ENCODE measurements around the gene RCCD1.

The RCCD1 gene

DNA sequence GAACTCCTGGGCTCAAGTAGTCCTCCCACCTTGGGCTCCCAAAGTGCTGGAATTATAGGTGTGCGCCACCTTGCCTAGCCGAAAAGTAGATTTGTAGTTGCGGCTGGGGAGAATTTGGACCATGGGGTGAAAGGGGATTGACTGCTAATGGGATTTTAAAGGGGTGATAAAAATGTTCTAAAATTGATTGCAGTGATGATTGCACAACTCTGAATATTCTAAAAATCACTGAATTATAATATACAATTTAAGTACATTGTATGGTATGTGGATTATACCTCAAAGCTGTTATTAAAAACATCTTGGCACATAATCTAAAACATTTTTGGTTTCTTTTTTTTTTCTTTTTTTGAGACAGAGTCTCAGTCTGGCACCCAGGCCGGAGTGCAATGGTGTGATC lies 35.8 kb downstream of the RCCD1 start:
- Histone ChIP-seq H3F3A (ENCODE audit: control insufficient read depth, insufficient read depth) (no peaks in the 10 kb centered on the region), H4K20me1 (ENCODE audit: control insufficient read depth, insufficient read depth, low read depth, low read length) (peaks cover 18% of the 10 kb centered on the region), H3K4me3 (ENCODE audit: low read length) (no peak overlapping the region), H3K9me2 (replicated peaks; ENCODE audit: control insufficient read depth, low read length) (no peaks in the 10 kb centered on the region), H3K79me2 (ENCODE audit: control insufficient read depth, low read length) (peaks cover 98% of the 10 kb centered on the region), H3K27me3 (ENCODE audit: control insufficient read depth, low read length) (no peaks in the 10 kb centered on the region), H3K4me2 (ENCODE audit: low read length) (peak overlapping the region; percentile 42), H3K36me3 (ENCODE audit: control insufficient read depth, low read length) (peaks cover 53% of the 10 kb centered on the region), H3K27ac (ENCODE audit: low read depth, low read length) (no peak overlapping the region), H3K4me1 (ENCODE audit: control insufficient read depth, low read length) (peaks cover 62% of the 10 kb centered on the region), H3K9me3 (ENCODE audit: control insufficient read depth, insufficient read depth, low read length) (no peaks in the 10 kb centered on the region)
- TF ChIP-seq, protein P1, sequence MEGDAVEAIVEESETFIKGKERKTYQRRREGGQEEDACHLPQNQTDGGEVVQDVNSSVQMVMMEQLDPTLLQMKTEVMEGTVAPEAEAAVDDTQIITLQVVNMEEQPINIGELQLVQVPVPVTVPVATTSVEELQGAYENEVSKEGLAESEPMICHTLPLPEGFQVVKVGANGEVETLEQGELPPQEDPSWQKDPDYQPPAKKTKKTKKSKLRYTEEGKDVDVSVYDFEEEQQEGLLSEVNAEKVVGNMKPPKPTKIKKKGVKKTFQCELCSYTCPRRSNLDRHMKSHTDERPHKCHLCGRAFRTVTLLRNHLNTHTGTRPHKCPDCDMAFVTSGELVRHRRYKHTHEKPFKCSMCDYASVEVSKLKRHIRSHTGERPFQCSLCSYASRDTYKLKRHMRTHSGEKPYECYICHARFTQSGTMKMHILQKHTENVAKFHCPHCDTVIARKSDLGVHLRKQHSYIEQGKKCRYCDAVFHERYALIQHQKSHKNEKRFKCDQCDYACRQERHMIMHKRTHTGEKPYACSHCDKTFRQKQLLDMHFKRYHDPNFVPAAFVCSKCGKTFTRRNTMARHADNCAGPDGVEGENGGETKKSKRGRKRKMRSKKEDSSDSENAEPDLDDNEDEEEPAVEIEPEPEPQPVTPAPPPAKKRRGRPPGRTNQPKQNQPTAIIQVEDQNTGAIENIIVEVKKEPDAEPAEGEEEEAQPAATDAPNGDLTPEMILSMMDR (IDR thresholded peaks at IDR 0.05; ENCODE audit: low read depth, low read length, poor library complexity, severe bottlenecking), result no peak
- TF ChIP-seq EZH2phosphoT487 (IDR thresholded peaks at IDR 0.05; ENCODE audit: borderline replicate concordance, low read length), result no peak

DNA sequence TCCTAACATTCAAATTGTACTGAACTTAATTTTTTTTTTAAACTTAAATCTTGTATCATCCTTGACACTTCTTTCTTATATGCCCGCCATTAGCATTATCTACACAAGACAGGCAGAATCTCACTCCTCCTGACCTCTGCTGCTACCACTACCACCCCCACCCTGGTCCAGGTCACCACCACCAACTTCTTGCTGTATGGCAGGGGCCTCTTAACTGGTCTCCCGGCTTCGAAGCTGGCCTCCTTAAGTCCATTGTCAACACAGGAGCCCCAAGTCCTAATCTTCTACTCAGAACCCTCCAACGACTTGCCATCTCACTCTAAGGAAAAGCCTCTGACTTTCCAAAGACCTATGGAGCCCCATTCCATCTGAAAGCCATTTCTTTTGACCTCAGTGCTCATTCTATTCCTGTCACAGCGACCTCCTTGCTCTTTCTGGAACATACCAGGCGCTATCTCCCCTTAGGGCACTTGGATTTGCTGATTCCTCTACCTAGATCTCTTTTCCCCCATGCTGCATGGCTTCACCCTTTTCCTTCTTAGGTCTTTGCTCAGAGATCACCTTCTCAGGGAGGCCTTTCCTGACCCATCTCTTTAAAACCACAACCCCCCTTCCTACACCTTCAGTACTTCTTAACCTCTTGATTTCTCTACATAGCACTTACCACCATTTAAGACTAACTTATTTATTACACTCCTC lies 37.1 kb downstream of the RCCD1 start:
- H3K9me2 ChIP-seq (replicated peaks; ENCODE audit: control insufficient read depth, low read length), result no peaks in the 10 kb centered on the region
- H3K36me3 ChIP-seq (ENCODE audit: control insufficient read depth, low read length), result peaks cover 44% of the 10 kb centered on the region
- no peak for TF ChIP-seq EZH2phosphoT487 (IDR thresholded peaks at IDR 0.05; ENCODE audit: borderline replicate concordance, low read length)
- TF ChIP-seq, protein P1 (IDR thresholded peaks at IDR 0.05; ENCODE audit: low read depth, low read length, poor library complexity, severe bottlenecking), result no peak
- no peaks in the 10 kb centered on the region for H3K27me3 ChIP-seq (ENCODE audit: control insufficient read depth, low read length)
- H3K4me3 ChIP-seq (ENCODE audit: low read length), result peak overlapping the region; percentile 97
- H3K4me1 ChIP-seq (ENCODE audit: control insufficient read depth, low read length), result peaks cover 64% of the 10 kb centered on the region
- peak overlapping the region; percentile 85 for H3K4me2 ChIP-seq (ENCODE audit: low read length)
- peaks cover 15% of the 10 kb centered on the region for H4K20me1 ChIP-seq (ENCODE audit: control insufficient read depth, insufficient read depth, low read depth, low read length)
- no peaks in the 10 kb centered on the region for H3F3A ChIP-seq (ENCODE audit: control insufficient read depth, insufficient read depth)
- peak overlapping the region; percentile 7; the same call in 1 of the 2 replicates for H3K27ac ChIP-seq (ENCODE audit: low read depth, low read length)
- H3K79me2 ChIP-seq (ENCODE audit: control insufficient read depth, low read length), result peaks cover 95% of the 10 kb centered on the region
- H3K9me3 ChIP-seq (ENCODE audit: control insufficient read depth, insufficient read depth, low read length), result no peaks in the 10 kb centered on the region

DNA sequence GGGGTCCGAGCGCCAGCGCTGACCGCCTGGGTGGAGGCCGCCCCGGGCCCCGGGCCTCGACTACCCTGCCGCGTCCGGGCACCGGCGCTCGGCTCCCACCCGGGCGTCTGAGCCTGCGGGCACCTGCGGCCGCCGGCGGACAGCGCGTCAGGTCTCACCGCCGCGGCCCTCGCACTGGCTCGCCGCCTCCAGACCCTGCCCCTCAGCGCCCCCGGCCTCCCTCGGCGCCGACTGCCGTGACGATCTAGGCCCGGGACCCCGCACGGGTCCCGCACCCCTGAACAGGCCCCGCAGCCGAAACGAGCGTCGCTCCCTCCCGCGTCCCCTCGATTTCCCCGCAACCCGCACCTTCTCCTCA lies 39.4 kb downstream of the RCCD1 start:
- no peak for TF ChIP-seq EZH2phosphoT487 (IDR thresholded peaks at IDR 0.05; ENCODE audit: borderline replicate concordance, low read length)
- TF ChIP-seq, protein P1 (IDR thresholded peaks at IDR 0.05; ENCODE audit: low read depth, low read length, poor library complexity, severe bottlenecking), result no peak
- peaks cover 12% of the 10 kb centered on the region for H4K20me1 ChIP-seq (ENCODE audit: control insufficient read depth, insufficient read depth, low read depth, low read length)
- H3K79me2 ChIP-seq (ENCODE audit: control insufficient read depth, low read length), result peaks cover 76% of the 10 kb centered on the region
- peak overlapping the region; percentile 97 for H3K4me3 ChIP-seq (ENCODE audit: low read length)
- peak overlapping the region; percentile 85 for H3K4me2 ChIP-seq (ENCODE audit: low read length)
- peak overlapping the region; percentile 71 for H3K27ac ChIP-seq (ENCODE audit: low read depth, low read length)
- peaks cover 54% of the 10 kb centered on the region for H3K36me3 ChIP-seq (ENCODE audit: control insufficient read depth, low read length)
- H3F3A ChIP-seq (ENCODE audit: control insufficient read depth, insufficient read depth), result no peaks in the 10 kb centered on the region
- no peaks in the 10 kb centered on the region for H3K9me2 ChIP-seq (replicated peaks; ENCODE audit: control insufficient read depth, low read length)
- H3K9me3 ChIP-seq (ENCODE audit: control insufficient read depth, insufficient read depth, low read length), result no peaks in the 10 kb centered on the region
- no peaks in the 10 kb centered on the region for H3K27me3 ChIP-seq (ENCODE audit: control insufficient read depth, low read length)
- H3K4me1 ChIP-seq (ENCODE audit: control insufficient read depth, low read length), result peaks cover 41% of the 10 kb centered on the region

Measured in DOHH2 (cell line).